ENCODE data around the gene EMX1.
A peak's percentile ranks its signal among the peaks of the same experiment; 100 is the strongest.

The EMX1 gene

DNA sequence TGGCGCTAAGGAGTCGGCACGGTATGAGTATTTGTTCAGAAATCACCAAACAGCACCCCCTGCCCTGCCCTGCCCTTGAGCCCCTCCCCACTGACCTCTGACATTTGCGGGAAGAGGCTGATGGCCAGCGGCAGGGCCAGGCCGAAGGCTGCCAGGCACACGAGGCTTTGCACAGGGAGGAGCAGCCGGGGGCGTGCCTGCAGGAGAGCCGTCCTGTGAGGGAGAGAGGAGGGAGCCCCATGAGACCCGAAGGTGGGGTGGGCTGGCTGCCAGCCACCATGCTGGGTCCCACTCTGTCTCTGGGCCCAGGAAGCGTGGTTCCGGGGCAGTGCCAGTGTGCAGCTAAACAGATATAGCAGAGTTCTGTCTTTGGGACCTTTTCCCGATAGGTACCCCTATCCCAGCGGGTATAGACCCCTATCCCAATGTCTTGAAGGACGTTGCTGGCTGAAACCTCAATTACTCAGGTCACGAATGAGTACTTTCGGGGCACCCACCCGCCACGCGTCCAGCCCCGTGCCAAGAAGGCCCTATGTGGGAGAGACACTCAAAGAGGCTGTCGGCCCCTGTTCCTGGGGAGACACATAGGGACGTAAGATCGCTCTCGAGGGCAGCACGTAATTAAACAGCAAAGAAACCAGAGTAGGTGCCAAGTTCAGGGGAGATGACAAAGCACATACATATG is 43.9 kb downstream of the EMX1 start:
- no peak for DNase-seq

DNA sequence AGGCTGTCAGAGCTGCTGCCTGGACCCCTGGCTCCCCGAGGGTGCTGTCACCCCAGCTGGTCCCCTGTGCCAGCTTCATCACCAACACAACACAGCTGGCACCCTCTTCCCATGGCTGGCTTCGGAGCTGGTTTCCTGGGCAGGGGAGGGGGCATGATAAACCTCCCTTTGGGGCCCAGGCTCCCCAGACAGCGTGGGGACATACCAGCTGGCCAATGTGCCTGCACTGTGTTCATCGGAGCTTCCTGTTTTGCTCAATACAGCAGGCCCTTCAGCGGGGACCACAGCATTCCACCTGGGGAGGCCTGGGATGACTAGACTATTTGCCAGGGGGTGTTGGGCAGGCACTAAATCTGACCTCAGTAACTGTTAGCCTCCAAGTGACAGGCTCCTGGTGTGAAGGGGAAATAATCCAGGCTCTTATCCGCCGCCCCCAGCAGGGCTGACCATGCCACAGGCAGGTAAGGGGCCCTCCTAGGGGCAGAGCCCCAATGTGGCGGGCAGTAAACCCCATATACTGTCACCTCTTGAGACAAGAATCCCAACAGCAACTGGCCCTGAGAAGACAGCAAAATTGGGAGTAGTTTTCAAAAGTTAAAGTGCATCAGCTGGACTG is 44.6 kb downstream of the EMX1 start:
- no peak for DNase-seq

DNA sequence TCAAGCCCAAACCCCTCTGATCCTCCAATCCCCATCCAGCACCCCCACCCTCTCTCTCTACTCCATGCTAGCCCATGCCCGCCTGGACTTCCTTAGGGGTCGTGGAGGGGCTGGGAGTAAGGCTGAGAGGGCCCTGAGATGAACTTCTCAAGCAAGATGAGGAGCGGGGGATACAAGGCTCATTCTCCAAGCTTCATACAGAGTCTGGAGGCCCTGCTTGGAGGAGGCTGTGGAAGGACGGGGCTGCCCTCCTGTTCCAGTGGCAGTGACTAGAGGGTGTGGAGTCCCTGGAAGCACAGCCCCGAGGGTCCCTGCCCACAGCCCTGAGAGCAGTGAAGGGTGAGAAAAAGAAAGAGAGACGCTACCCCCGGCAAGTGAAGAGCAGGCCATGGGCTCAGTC is 45.6 kb downstream of the EMX1 start:
- DNase-seq = no peak

DNA sequence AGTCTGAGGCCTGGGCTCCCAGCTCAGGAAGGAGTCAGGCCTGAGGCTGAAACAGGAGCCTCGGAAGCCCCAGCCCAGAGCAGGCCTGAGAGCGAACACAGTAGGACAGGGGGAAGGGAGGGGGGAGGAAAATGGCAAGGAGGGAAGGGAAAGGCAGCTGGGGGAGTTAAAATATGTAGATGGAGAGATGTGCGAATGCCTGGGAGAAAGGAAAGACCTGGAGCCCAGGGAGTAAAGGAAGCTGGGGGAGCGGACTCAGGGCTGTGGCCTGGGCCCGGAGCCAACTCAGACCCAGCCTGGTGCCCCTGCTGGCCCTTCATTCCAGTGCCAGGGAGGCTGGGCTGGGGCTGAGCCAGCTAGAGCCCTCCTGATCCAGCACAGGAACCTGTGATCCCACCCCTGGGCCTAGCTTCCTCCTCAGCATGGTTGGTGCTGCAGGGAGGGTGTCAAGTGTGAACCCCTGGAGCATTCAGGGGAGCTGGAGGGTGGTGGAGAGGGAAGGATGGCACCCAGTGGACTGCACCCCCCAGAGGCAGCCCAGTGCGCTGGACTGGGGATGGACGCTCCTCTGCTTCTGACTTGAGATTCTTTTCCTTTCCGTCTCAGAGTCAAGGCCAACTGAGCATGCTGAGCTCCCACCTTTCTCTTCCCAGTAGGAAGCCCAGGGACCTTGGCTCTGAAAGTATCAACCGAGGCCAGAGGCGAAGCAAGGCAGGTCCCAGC is 46.3 kb downstream of the EMX1 start:
- DNase-seq = no peak

DNA sequence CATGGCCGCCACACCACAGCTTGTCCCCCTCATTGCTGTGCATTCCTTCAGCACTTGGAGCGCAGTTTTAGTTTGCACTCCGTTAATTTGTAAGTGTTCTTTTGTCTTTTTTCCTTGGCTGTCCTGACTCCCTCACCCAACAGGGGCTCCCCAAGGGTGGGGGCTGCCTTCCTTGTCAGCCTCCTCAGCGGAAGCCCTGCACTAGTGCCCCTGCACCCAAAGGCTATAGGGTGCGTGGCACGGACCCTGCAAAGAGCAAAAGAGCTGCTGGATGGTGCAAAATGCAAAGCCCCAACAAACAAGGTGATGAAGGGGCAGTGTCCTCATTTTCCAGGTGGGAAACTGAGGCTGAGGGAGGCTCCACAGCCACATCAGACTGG is 46.8 kb downstream of the EMX1 start:
- DNase-seq = no peak

DNA sequence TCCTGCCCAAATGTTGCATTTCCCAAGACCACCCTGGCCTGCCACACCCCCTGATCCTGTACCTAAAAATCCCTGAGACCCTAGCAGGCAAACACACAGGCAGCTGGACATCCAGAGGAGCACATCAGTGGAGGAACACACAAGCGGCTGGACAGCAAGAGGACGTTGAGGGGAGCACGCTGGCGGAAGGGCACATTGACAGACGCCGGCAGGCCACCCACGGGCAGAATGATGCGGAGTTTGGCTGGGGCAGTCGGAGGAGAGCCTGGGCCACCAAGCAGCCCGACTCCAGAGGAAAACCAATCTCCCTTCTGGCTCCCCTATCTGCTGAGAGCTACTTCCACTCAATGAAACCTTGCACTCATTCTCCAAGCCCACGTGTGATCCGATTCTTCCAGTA is 47.7 kb downstream of the EMX1 start:
- no peak for DNase-seq

DNA sequence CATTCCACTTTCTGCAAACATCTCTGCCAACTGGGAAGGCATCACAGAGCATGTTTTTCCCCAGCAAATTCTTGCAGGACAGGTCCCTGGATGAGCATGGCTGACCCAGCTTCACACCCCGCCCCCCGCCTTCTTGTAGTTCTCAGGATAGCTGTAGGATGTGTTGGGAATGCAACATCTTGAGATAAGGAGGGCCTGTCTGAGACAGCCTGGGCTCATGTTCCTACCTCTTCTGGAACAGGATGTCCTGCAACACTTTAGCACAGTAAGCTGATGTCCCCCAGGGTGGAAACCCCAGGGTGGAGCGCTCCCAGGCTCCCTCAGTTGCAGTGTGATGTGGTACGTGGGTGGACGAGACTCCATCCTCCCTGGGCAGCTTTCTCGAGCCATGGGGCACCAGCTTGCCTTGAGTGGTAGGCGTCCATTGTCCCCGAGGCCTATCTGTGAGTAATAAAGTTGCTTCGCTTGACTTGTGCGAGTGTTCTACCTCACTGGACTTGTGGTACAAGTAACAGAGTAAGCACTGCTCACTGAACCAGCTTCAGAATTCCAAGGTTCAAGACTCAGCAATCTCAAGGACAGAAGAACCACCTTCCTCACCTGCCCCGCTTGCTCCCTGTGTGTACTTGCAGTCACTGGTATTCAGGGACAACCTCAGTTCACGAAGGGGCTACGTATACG is 48.6 kb downstream of the EMX1 start:
- DNase-seq = no peak

DNA sequence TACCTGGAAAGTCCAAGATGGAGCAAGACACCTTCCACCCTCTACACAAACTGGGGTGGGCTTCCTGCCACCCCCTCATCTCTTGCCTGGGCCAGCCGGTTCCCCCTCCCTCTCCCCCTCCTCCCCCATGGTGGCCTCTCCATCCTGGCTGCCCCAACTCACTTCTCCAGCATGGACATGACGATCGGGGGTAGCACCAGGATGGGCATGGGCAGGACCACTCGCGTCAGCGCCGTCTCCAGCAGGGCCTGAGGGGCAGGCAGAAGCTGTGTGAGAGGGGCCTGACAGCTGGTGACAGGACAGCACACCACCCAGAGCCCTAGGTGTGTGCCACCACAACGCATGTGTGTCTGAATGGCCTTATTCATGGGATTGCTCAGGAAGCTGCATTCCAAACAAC is 51.0 kb downstream of the EMX1 start:
- no peak for DNase-seq

DNA sequence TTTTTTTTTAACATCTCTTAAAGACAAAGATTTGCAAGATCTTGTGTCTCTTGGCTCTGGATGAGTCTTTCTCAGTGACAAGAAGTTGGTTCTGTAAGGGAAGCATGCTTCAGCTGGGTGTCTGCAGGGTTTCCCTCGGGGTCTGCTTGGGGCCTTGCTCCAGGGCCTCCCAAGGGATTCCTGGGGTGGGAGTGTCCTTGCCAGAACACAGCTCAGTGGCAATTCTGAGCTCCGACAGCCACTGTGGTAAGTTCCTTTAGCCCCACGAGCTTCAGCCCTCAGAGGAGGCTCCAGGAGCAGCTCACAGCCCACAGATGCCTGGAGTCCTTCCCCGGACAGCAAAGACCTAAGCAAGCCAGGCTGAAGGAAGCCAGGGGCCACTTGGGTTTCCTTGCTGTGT is 52.4 kb downstream of the EMX1 start:
- no peak for DNase-seq

DNA sequence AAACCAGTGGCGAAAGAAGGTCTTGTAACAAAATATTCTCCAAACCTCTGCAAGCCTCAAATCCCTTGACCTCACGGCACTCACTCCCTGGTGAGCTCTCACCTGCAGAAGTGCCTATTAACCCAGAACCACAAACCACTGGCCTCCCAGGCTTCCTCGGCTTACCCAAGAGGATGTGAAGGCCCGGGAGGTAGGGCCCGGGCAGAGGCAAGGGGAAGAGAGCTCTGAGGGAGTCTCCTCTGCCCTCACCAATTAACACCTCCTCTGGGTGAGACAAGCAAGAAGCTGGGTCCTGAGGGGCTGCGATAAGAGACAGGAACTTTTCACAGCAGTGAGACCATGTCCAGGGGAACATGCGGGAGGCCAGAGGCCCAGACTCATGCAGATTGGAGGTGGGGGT is 53.7 kb downstream of the EMX1 start:
- DNase-seq = no peak

DNA sequence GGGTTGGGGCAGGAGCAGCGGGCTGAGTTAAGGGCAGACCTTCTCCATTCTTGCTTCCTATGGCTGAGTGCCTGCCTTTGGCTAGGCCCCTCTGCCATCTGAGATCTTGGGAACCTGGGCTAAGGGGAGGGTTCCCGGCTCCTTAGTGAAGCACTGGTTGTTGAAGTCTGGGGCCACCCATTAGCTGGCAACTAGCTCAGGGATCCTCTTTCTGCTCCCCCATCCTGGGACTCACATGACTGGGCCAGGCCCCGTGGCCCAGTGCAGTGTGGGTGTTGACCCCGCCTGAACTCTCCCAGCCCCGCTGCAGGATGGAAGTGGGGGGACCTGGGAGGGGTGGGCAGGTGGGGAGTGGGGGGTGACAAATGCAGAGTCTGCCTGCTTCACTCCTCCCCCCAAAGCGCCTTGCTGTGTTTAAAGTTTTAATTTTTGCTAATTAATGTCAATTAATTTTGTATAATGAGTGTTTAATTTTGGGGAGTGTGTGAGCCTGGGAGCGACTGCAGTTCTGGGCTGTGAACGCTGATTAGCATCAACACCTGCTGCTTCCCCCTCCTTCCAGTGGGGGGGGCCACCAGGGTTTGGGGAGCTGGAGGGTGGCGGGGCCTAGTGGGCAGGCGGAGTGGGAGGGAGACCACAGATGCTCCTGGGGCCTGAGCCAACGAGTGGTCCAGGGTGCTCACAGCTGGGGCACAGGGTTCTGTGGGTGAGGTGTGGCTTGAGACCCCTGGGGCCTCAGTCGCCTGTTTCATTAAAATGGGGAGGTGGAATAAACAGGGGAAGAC is 55.2 kb downstream of the EMX1 start:
- peak; percentile 16 for DNase-seq

DNA sequence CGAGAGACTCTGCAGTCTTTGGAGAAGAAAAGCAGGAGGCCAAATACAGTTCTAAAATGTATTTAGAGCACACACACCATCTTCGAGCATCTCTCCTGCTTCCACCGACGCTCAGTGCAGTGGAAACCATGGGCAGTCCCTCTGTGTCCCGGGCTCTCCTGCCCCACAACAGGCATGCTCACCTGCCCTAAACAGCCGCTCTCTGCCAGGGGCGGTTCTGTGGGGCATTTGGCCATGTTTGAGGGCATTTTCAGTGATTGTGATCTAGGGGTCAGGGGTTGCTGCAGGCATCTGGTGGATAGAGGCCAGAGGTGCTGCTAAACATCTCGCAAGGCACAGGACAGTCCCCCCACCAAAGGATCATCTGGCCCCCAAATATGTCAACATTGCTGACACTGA is 55.8 kb downstream of the EMX1 start:
- no peak for DNase-seq

DNA sequence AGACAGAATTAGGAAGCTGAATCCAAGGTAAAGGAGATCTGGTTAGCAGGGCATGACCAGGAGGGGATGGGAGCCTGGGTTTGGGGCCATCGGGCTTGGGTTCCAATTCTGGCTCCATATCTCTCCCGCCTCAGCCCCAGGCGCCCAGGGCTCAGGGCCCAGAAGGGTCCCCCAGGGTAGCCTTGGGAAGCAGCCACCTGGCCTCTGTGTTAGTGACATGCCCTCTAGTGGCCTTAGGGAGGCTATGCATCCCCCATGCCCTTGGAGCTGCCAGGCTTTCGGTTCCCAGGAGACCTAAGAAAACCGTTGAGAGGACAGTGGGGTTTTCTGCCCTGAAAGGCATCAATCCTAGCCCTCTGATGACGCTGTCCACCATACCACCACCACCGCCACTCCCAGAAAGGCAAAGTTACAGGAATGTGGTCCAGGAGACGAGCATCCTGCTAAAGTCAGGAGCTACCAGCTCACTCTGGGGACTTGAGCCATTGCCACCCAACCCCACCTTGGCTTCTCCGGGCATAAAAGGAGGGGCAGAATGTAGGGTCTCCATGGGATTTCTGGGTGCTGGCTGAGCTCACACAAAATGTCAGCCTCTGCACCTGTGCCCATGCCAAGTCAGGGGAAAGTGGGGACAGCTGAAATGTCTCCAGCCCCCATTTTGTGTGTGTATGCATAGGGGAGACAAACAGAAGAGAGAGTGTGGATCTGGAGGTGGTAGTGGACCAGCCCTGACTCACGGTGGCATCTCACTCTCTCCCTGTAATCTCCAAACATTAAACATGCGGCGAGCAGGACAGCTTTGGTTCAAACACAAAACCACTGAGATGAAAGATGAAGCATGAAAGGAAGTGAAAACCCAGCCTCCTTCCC is 56.5 kb downstream of the EMX1 start:
- DNase-seq = peak; percentile 78

DNA sequence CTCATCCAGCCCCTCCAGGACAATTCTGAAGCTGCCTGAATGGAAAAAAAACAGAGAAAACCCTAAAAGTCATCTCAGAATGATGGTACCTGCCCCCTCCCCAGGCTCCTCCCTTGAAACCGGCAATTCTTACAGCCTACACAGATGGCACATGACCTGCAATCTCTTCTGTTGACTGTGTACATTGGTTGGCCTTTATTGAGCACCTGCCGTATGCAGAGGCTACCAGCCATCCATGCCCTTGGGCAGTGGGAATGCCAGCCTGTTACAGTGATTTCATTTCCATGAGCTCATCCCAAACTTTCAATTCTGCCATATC is 57.1 kb downstream of the EMX1 start:
- no peak for DNase-seq

DNA sequence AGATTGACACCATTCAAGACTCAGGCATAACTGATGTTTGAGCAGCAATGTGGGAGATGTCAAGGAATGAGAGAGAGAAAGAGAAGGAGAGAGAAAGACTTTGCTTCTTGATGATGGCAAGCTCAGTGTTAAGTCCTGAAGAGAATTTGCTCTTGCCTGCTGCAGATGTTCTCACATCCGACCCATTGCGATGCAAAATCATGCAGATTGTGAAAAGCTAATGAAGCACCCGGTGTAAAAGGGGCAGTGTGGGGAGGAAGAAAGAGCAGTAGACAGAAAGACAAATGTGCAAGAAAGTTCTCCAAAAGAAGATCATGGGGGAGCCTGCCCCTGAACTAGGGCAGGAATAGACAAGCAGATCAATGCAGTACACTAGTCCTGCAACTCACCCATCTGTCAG is 57.7 kb downstream of the EMX1 start:
- no peak for DNase-seq

DNA sequence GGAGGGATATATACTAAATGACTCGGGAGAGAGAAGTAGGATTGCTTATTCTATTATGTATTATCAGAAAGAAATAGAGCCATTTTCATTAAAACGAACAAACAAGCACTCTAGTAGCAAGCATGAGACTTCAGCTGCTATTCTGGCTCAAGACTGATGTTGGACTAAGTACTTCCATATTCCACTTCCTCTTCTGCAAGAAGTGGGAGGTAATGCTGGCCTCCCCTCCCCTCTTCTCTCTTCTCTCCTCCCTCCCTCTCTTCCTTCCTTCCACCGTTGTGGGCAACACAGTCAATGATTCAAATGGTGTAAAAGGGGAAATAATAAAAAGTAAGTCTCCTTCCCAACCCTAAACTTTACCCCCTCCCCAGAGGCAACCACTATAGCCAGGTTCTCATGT is 62.6 kb downstream of the EMX1 start:
- no peak for DNase-seq

DNA sequence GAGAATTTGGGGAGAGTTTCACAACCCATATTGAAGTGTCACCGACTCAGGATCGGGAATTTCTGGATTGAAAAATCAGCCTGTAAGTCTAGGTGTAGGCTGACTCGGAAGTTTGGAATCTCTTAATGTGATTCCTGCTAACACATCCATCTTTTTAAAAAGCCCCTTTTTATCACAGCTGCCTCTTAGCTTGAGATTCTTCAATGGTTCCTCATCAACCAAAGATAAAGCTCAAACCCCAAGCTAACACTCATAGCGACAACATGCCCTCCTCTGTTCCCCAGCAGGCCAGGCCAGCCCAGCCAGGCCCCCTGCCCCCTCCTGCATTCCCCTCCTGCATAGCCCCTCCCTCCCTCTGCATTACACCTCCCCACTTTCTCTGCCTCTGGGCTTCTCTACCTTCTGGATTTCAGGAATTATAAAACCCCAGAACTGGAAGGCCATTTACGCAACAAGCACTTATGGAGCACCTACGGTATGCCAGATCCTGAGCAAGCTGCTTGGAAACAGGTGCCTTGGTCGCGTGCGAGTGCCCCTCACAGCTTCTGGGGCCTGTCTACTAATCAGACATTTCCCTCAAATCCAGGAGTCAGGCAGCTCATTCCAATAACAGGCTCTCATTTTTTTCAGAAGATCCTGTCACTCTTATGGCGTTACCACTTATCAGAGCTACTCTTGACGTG is 63.4 kb downstream of the EMX1 start:
- DNase-seq = no peak

DNA sequence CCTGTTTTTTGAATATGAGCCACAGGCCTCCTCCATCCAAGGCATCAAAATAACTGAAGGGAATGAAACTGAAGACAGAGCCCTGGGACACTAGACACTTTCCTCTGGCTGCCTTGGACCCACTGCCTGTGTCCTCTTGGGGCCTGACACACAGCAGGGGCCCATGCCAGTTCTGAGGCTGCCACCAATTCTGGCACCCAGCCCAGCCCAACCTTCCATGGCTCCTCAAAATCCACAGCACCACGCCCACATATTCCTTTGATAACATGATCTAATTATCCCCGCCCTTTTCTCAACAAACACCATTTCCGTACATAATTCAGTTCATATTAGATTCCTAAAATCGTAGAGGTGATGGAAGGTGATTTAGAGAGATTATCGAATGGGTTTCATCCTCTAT is 64.2 kb downstream of the EMX1 start:
- DNase-seq = no peak

DNA sequence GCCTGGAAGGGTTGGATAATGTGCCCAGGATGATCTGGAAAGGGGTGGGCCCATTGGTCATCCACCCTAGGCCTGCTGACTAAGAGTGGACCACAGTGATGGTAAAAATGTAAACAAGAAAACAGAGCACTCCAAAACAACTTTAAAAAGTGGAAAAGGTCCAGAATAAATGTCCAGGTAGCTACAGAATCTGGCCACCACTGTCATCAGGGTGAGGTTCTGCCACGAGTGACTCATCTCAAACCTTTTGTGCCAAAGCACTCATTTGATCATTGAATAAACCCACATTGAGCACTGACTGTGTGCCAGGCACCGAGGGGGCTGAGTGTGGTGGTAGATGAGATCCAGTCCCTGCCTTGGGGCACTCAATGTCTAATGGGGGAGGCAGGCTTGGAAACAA is 64.9 kb downstream of the EMX1 start:
- no peak for DNase-seq

DNA sequence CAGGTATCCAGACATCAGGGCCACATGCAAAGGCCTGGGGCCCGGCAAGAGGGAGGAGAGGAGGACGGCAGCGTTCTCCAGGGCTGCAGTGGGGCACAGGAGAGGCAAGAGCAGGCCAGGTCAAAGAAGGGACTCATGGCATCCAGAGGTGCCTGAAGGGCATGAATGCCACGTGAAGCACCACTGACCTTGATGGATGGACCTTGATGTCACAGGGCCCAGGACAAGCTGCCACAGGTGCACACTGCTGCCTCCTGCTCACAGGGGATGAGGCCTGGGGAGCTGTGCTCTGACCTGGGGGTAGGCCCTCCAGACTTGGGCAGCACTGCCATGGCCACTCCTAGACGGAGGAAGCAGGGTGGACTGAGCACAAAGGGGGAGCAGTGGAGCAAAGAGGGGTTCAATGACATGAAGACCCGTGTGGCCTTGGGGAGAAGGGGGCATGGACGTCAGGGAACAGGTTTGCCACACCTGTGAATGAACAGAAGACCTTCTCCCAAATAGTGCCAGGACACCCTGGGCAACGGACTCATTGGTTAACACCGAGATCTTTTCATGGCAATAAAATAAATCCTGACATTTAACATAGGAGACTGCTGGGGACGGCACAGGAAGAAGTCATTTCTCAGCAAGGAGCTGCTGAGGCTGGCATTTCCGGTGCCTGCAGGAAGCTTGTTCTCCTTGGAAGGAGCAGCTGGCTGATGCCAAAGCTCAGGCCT is 65.6 kb downstream of the EMX1 start:
- DNase-seq = no peak

Data from NCI-H2171 treated with DMSO at 0.1 percent for 48 hours (cell line).